Measurements from ENCODE around the gene TMEM74B.
"Not testable (repeated sequence)": the region's sequence is repeated elsewhere in the genome, so short reads cannot be mapped to it uniquely, and the experiment has no call there.

Gene TMEM74B

GRCh38 chr20:1177680-1178079, 7.1 kb downstream of the TMEM74B start:
- no peak for DNase-seq

DNA sequence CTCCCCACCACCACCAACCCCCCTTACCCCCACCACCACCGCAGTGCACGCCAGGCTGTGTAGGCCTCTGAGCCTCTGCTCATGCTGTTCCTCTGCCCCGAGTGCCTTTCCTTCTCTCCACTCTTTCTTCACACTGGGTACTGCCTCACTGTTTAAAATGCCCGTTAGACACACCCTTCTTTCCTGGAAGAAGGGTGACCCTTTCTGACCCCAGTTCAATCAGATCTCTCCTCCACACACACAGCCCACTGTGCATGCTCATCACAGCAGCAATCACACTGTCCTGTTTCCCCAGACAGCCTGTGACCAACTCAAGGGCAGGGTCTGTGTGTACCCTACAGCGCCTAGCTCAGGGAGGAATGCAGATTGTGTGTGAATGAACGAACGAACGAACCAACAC, 10.0 kb downstream of the TMEM74B start:
- DNase-seq = no peak

- no peak for DNase-seq
Measured at GRCh38 chr20:1173698-1174097, 11.1 kb downstream of the TMEM74B start.

- DNase-seq = no peak
Measured at GRCh38 chr20:1171461-1172093, 13.2 kb downstream of the TMEM74B start.

GRCh38 chr20:1169224-1169623, 15.6 kb downstream of the TMEM74B start:
- DNase-seq = no peak

DNA sequence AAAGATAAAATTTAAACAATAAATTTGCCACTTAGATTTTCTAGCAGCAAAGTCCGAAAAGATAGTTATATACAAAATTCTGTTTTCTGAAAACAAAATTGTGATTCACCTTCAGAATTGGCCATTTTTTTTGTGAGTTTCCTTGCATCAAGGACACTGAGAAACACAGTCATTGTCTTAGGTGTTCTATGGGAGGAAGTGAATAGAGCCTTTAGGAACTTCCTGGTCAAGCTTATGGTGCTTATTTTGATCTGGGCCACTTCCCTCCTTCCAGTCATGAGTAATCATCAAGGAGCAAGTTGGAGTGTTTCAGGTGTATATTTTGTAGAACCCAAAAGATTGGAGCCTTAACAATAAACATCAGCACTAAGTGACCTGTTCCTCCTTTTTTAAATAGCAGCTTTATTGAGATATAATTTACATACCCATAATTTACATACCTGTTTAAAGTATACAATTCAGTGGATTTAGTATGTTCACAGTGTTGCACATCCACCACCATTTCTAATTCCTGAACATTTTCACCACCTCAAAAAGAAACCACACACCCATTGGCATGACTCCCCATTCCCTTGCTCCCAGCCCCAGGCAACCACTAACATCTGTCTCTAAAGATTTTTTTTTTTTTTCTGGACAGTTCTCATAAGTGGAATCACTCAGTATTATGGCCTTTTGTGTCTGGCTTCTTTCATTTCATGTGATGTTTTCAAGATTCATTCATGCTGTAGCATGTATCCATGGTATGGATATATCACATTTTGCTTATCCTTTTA, 17.6 kb downstream of the TMEM74B start:
- DNase-seq = no peak

DNA sequence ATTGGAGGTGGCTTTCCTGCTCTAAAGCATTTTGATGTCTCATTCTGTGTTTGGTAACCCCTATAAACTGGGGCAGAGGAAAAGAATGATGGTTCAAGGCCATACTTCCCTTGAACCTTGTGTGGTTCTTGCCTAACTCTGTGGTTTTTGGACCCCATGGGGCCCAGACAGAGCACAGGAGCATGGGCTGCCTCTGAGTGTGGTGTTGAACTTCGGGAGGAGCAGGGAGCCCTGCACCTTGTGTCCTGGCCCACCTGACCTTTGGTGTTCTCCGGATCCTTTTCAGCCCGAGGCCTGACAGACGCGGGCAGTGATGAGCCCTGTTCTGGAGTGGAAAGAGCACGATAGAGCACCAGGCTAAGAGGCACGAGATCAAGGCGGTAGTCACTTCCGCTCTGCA, 18.8 kb downstream of the TMEM74B start:
- DNase-seq = no peak

DNA sequence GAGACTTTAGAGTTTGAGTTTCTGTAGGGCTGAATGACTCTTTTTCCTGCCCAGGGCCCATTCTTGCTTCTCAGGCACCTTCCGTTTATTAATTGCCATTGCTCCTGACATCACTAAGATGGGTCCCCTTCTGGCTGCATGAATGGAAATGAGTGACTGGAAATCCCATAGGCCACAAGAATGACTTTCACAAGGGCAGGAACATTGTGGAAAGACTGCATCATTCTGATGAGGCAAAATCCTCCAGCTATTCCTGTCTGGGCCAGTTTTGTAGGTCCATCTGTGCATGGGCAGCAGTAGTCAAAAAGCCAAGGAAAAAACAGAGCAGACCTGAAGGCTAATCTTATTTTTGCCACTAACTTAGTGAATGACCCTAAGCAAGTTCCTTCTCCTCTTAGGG, 19.3 kb downstream of the TMEM74B start:
- no peak for DNase-seq

DNA sequence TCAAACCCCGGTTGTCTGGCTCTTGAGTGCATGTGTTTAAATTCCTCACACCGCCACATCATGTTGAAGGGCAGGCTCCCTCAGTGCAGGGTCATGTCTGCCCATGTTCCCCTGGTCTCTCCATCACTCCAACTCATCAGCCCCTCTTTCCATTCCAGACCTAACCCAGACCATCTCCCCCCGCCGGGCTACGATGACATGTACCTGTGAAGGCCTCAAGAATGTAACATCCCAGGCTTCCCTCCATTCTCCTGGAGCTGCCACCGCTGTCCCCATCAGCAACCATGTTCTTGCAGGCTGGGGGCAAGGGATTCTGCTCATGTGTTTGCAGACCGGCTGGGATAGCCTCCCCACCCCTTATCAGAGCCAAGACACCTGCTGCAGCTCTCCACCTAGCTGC, 19.9 kb downstream of the TMEM74B start:
- no peak for DNase-seq

- DNase-seq = no peak
Measured at GRCh38 chr20:1163653-1164052, 21.1 kb downstream of the TMEM74B start.

GRCh38 chr20:1163105-1163504, 21.7 kb downstream of the TMEM74B start:
- DNase-seq = no peak

DNA sequence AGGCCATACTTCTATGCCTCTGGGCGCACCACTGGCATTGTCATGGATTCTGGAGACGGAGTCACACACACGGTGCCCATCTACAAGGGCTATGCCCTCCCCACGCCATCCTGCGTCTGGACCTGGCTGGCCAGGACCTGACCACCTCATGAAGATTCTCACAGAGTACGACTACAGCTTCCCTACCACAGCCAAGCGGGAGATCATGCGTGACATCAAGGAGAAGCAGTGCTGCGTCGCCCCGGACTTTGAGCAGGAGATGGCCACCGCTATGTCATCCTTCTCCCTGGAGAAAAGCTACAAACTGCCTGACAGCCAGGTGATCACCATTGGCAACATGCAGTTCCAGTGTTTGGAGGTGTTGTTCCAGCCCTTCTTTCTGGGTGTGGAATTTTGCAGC, 23.8 kb downstream of the TMEM74B start:
- DNase-seq = no peak

DNA sequence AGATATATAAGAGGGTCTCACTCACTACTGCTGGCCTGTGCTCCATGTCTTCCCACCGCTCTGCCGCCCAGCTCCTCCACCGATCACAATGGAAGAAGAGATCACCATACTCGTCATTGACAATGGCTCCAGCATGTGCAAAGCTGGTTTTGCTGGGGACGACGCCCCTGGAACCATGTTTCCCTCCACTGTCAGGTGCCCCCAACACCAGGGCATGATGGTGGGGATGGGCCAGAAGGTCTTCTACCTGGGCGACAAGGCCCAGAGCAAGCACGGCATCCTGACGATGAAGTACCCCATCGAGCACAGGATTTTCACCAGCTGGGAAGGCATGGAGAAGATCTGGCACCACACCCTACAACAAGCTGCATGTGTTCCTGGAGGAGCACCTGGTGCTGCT, 24.3 kb downstream of the TMEM74B start:
- no peak for DNase-seq

- DNase-seq = no peak
Measured at GRCh38 chr20:1155342-1155741, 29.4 kb downstream of the TMEM74B start.

DNA sequence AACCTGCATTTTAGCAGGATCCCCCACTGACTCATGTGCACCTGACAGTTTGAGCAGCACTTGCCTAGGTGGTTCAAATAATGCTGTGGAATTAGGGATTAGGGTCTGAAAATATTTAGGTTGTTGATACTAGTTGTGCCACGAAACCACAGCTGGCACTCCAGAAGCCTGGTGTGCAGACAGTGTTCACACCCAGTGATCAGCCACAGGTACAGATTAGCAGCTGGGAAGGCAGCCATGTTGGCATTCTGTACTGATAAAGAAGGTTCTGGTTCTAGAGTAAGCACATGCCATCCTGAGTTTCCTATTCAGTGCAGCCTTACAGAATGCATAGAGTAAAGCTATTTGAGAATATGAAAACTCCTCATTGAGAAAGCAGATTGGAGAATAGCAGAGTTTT, 30.1 kb downstream of the TMEM74B start:
- DNase-seq = no peak

GRCh38 chr20:1154226-1154625, 30.6 kb downstream of the TMEM74B start:
- no peak for DNase-seq

GRCh38 chr20:1150968-1151367, 33.8 kb downstream of the TMEM74B start:
- no peak for DNase-seq

GRCh38 chr20:1150218-1150617, 34.6 kb downstream of the TMEM74B start:
- DNase-seq = no peak

DNA sequence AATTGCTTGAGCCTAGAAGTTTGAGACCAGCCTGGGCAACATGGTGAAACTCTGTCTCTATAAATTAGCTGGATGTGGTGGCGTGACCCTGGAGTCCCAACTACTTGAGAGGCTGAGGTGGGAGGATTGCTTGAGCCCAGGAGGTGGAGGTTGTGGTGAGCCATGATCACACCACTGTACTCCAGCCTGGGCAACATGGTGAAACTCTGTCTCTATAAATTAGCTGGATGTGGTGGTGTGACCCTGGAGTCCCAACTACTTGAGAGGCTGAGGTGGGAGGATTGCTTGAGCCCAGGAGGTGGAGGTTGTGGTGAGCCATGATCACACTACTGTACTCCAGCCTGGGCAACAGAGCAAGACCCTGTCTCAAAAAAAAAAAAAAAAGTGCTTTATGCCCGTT, 35.0 kb downstream of the TMEM74B start:
- DNase-seq = not testable (repeated sequence)

GRCh38 chr20:1146957-1147356, 37.8 kb downstream of the TMEM74B start:
- no peak for DNase-seq

- no peak for DNase-seq
Measured at GRCh38 chr20:1144401-1145172, 40.2 kb downstream of the TMEM74B start.

DNA sequence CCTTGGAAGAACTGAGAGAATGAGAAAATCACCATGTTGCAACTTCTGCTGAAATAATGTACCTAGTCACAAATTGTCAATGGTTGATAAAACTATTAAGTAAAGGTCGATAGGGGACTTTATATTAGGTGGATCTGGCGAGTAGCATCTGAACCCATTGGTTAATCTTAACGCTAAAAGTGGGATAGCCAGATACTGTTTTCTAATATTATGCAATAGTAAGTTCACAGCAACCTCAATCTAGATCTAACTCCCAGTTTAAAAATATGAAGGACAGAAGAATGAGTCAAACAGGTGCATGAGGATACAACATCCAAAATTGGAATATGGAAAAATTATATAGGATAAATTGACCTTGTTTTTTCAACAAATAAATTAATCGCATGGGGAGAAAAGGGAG, 47.5 kb downstream of the TMEM74B start:
- DNase-seq = no peak

GRCh38 chr20:1134836-1135235, 49.9 kb downstream of the TMEM74B start:
- DNase-seq = no peak

- no peak for DNase-seq
Measured at GRCh38 chr20:1134355-1134754, 50.4 kb downstream of the TMEM74B start.

Data from NCI-H446 treated with DMSO at 0.1 percent for 48 hours (cell line).